Stimulated activated CD4-positive, alpha-beta T cell treated with anti-CD3 and anti-CD28 coated beads, Interleukin-15, amount 100 ng/mL, for 48 hours (primary cell): ENCODE data around the gene GTF2H4.
"Not testable (repeated sequence)": the region's sequence is repeated elsewhere in the genome, so short reads cannot be mapped to it uniquely, and the experiment has no call there.

Experiments
- DNase-seq, 2 donors: peaks; one replicate each; pipeline ENCODE4 v3.0.0-alpha.2; 2020; ENCODE audit warnings: low read depth in 2 of 2

GTF2H4 gene

GRCh38 chr6:30924040-30924627, 16.1 kb downstream of the GTF2H4 start:
- not testable (repeated sequence) for DNase-seq

- DNase-seq, result no peak
These were observed 18.6 kb downstream of the GTF2H4 start for GRCh38 chr6:30926644-30927043.

DNA sequence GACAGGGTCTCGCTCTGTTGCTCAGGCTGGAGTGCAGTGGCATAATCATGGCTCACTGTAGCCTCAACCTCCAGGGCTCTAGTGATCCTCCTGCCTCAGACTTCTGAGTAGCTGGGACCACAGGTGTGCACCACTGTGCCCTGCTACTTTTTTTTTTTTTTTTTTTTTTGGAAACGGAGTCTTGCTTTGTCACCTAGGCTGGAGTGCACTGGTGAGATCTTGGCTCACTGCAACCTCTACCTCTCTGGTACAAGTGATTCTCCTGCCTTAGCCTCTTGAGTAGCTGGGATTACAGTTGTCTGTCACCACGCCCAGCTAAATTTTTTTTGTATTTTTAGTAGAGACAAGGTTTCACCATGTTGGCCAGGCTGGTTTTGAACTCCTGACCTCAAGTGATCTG, 19.1 kb downstream of the GTF2H4 start:
- not testable (repeated sequence) for DNase-seq

GRCh38 chr6:30928677-30929076, 20.7 kb downstream of the GTF2H4 start:
- DNase-seq, result no peak

- no peak for DNase-seq
These were observed 22.5 kb downstream of the GTF2H4 start for GRCh38 chr6:30930506-30930905.

- DNase-seq, result no peak
These were observed 23.3 kb downstream of the GTF2H4 start for GRCh38 chr6:30931272-30931671.

GRCh38 chr6:30931969-30932645, 24.1 kb downstream of the GTF2H4 start, which contains the start of gene SFTA2:
Gene SFTA2, minus strand, starts transcription at chr6:30932170. Its CDS starts 74 bp downstream, at chr6:30932096.
- no peak for DNase-seq

DNA sequence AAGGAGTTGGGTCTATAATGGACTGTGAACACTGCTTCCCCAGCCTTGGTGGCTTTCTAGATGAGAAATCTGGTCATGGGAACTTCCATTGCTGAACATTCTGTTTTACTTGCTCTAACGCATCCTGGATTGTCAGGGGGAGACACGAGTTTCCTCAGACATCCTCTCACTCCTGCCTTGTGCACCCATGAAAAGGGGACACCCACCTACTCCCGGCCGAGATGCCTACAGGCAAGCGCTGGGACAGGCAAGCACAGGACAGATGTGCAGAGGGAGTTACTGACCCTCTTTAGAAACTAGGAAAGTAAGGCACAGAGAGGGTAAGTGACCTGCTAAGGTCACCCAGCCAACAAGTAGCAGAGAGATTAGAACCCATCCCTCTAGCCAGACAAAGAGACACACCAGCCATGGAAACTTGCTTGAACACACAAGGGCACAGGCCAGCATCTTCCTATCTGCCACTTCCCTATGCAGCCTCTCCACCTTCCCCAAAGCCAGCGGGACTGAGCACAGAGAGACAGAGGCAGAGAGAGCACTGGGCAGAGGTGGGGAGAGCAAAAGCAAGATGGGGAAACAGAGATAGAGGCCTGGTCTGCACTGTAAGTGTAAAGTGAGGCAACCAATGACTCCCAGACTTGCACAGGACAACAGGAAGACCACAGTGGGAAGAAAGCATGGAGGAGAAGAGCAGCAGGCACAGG, 24.8 kb downstream of the GTF2H4 start:
- DNase-seq, result no peak

DNA sequence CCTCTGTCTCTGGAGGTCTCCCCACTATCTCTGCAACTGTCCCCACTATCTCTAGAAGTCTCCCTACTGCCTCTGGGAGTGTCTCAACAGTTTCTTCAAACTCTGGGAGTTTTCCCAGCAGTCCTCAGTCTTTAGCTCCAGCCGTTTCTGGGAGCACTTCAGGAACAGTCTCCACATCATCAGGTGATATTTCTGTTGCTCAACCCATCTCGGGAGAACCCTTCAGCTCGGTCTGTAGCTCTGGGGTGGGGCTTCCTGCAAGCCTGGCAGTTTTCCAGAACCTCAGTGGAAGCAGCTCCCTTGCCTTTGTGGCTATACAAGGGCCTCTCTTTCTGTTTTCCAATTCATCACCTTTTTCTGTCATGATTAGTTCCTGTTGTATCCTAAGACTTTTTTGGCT, 27.0 kb downstream of the GTF2H4 start:
- no peak for DNase-seq

GRCh38 chr6:30937265-30937664, 29.3 kb downstream of the GTF2H4 start:
- DNase-seq, result no peak

DNA sequence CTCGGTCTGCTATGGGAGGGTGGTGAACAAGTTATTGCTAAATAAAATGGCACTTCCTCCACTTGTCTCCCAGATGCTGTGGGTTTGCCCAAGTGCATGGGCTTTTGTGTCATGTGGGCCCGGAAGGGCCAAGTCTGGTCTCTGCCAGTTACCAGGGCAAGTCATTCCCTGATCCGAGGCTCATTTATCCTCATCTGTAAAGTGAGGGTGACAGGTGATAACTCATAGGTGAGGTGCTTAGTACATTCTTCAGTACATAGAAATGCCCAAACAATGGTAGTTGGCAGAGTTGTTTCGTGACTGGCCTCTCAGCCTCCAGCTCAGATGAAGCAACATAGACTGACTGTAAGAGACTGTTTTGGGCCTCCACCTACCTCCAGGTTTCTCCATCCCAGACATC, 30.7 kb downstream of the GTF2H4 start:
- DNase-seq, result no peak

GRCh38 chr6:30939473-30939872, 31.5 kb downstream of the GTF2H4 start:
- DNase-seq, result no peak

DNA sequence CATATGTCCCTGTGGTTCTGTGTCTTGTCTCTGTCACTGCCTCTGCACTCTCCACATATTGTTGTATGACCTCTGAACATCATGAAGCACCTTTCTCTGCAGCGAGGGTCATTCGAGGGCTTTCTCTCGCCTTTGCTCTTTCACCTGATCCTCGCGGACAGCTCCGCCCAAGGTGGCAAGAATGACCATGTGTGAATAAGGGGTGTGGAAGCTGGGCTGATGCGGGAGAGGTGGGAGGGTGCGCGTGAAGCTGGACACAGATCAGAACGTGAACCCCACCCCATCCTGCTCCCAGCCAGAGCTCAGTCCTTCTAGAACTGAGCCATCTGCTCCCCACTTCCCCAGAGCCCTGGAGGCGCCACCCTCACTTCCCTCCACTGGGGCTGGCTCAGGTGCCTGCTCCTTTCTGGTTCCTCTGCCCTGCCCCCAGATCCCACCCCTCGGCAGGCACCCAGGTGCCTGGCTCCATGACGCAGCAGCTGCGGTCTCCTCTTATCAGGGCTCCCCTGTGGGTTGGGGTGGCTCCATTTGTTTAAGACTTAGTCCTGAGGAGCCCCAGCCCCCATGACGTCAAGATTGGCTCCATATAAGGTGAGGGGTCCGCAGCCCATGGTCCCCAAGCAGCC, 32.5 kb downstream of the GTF2H4 start, which contains the start of gene MUCL3:
Gene MUCL3, plus strand, starts transcription at position 613 of the 626 bp plus-strand sequence. CDS start 27 bp downstream, outside the sequence.
- no peak for DNase-seq

GRCh38 chr6:30942338-30943060, 34.5 kb downstream of the GTF2H4 start:
- DNase-seq, result no peak

DNA sequence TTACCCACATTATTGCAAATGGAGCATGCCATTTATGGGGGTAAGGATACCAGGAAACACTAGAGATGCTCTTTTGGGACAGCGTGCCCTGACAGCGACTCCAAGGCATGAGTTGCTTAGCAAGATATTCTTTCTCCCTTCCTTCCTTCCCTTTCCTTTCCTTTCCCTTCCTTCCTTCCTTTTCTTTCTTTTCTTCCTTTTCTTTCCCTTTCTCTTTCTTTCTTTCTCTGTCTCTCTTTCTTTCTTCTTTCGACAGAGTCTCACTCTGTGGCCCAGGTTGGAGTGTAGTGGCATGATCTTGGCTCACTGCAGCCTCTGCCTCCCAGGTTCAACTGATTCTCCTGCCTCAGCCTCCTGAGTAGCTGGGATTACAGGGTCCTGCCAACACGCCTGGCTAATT, 36.0 kb downstream of the GTF2H4 start:
- DNase-seq, result no peak

- DNase-seq, result no peak
These were observed 37.3 kb downstream of the GTF2H4 start for GRCh38 chr6:30945281-30945680.

GRCh38 chr6:30947231-30947630, 39.2 kb downstream of the GTF2H4 start:
- DNase-seq, result no peak

GRCh38 chr6:30948811-30949210, 40.8 kb downstream of the GTF2H4 start:
- DNase-seq, result no peak

DNA sequence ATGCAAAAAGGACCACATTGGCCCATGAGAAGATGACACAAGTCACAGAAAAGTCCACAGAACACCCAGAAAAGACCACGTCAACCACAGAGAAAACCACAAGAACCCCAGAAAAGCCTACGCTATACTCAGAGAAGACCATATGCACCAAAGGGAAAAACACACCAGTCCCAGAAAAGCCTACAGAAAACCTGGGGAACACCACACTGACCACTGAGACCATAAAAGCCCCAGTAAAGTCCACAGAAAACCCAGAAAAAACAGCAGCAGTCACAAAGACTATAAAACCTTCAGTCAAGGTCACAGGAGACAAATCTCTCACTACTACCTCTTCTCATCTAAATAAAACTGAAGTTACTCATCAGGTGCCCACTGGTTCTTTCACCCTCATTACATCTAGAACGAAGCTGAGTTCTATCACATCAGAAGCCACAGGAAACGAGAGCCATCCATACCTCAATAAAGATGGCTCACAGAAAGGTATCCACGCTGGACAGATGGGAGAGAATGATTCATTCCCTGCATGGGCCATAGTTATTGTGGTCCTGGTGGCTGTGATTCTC, 44.0 kb downstream of the GTF2H4 start:
- no peak for DNase-seq

GRCh38 chr6:30954631-30955366, 46.8 kb downstream of the GTF2H4 start:
- DNase-seq, result no peak
